Measurements from ENCODE around the gene CEP68. TPM values are rescaled to one million over a fixed set of nuclear protein-coding genes. Genes with fewer than 3 reads are reported as not detected.
A peak's percentile ranks its signal among the peaks of the same experiment; 100 is the strongest.

The CEP68 gene
- total RNA-seq, 1 experiment from 2014 or later, result 7.2 TPM

GRCh38 chr2:65069439-65069824 is 13.2 kb downstream of the CEP68 start:
- Mint-ChIP-seq H3K4me3 (ENCODE audit: unreplicated experiment) (no peak overlapping the region), H3K9me3 (ENCODE audit: unreplicated experiment) (no peaks in the 10 kb centered on the region), H3K36me3 (ENCODE audit: insufficient read depth, unreplicated experiment) (peaks cover 29% of the 10 kb centered on the region), H3K4me1 (ENCODE audit: insufficient read depth, unreplicated experiment) (peaks cover 31% of the 10 kb centered on the region), H3K27ac (ENCODE audit: low read depth, unreplicated experiment) (peak overlapping the region; percentile 78), H3K27me3 (ENCODE audit: insufficient read depth, unreplicated experiment) (no peaks in the 10 kb centered on the region)
- ChIA-PET CTCF (interaction anchor here (1.0 to 2.6 kb wide), 4 partner anchors 11 to 118 kb away, joined by 3 to 11 read pairs (median 6); no protein-coding TSS in a partner anchor), POLR2A (interaction anchor here (0.6 to 7.6 kb wide), 6 partner anchors 12 to 94 kb away, joined by 3 to 72 read pairs (median 4); partner anchors contain the start of genes CEP68 and RAB1A)
- DNase-seq (ENCODE audit: unreplicated experiment), result no peak
- intact Hi-C loops (cut with micrococcal nuclease), result loop anchor here (10.0 kb wide), 1 partner anchor 55 kb away; no protein-coding TSS in a partner anchor
- TF ChIP-seq CTCF (IDR thresholded peaks at IDR 0.05; ENCODE audit: unreplicated experiment), result no peak
- BruUV-seq (replicated peaks), result no TSS peak

GRCh38 chr2:65070172-65070830 is 14.1 kb downstream of the CEP68 start:
- no peak overlapping the region for H3K4me3 Mint-ChIP-seq (ENCODE audit: unreplicated experiment)
- DNase-seq (ENCODE audit: unreplicated experiment), result peak; percentile 51
- no peaks in the 10 kb centered on the region for H3K27me3 Mint-ChIP-seq (ENCODE audit: insufficient read depth, unreplicated experiment)
- no peaks in the 10 kb centered on the region for H3K9me3 Mint-ChIP-seq (ENCODE audit: unreplicated experiment)
- no peak for TF ChIP-seq CTCF (IDR thresholded peaks at IDR 0.05; ENCODE audit: unreplicated experiment)
- peak overlapping the region; percentile 78 for H3K27ac Mint-ChIP-seq (ENCODE audit: low read depth, unreplicated experiment)
- H3K36me3 Mint-ChIP-seq (ENCODE audit: insufficient read depth, unreplicated experiment), result peaks cover 33% of the 10 kb centered on the region
- peaks cover 24% of the 10 kb centered on the region for H3K4me1 Mint-ChIP-seq (ENCODE audit: insufficient read depth, unreplicated experiment)
- ChIA-PET CTCF (interaction anchor here (0.8 to 2.6 kb wide), 6 partner anchors 11 to 504 kb away, joined by 3 to 11 read pairs (median 4); partner anchors contain the start of gene CEP68), POLR2A (interaction anchor here (0.6 to 7.6 kb wide), 9 partner anchors 13 to 855 kb away, joined by 3 to 72 read pairs (median 3); partner anchors contain the start of genes CEP68 and RAB1A)
- intact Hi-C loops (cut with micrococcal nuclease), result loop anchor here (5.0 kb wide), 1 partner anchor 502 kb away; no protein-coding TSS in a partner anchor
- no TSS peak for BruUV-seq (replicated peaks)

- Mint-ChIP-seq H3K4me3 (ENCODE audit: unreplicated experiment) (no peak overlapping the region), H3K9me3 (ENCODE audit: unreplicated experiment) (no peaks in the 10 kb centered on the region), H3K27me3 (ENCODE audit: insufficient read depth, unreplicated experiment) (no peaks in the 10 kb centered on the region), H3K36me3 (ENCODE audit: insufficient read depth, unreplicated experiment) (peaks cover 38% of the 10 kb centered on the region), H3K27ac (ENCODE audit: low read depth, unreplicated experiment) (peak overlapping the region; percentile 78), H3K4me1 (ENCODE audit: insufficient read depth, unreplicated experiment) (peaks cover 28% of the 10 kb centered on the region)
- TF ChIP-seq CTCF (IDR thresholded peaks at IDR 0.05; ENCODE audit: unreplicated experiment), result no peak
- CTCF ChIA-PET, result interaction anchor here (0.8 to 2.6 kb wide), 6 partner anchors 9 to 503 kb away, joined by 3 to 11 read pairs (median 4); partner anchors contain the start of gene CEP68
- no TSS peak for BruUV-seq (replicated peaks)
- DNase-seq (ENCODE audit: unreplicated experiment), result no peak
- POLR2A ChIA-PET, result interaction anchor here (0.6 to 7.6 kb wide), 4 partner anchors 13 to 855 kb away, joined by 3 to 72 read pairs (median 8); partner anchors contain the start of genes CEP68 and RAB1A
- intact Hi-C loops (cut with micrococcal nuclease), result loop anchor here (5.0 kb wide), 1 partner anchor 501 kb away; no protein-coding TSS in a partner anchor
Observed at GRCh38 chr2:65070856-65071255, 14.6 kb downstream of the CEP68 start.

- BruUV-seq (replicated peaks), result no TSS peak
- no peaks in the 10 kb centered on the region for H3K27me3 Mint-ChIP-seq (ENCODE audit: insufficient read depth, unreplicated experiment)
- ChIA-PET CTCF (interaction anchor here (0.6 to 2.6 kb wide), 5 partner anchors 10 to 115 kb away, joined by 3 to 11 read pairs (median 5); no protein-coding TSS in a partner anchor), POLR2A (interaction anchor here (7.6 kb wide), 1 partner anchor 14 kb away, joined by 72 read pairs; the partner anchor contains the start of gene CEP68)
- intact Hi-C loops (cut with micrococcal nuclease), result loop anchor here (1.0 to 5.0 kb wide), 2 partner anchors 116 to 501 kb away; no protein-coding TSS in a partner anchor
- no peaks in the 10 kb centered on the region for H3K9me3 Mint-ChIP-seq (ENCODE audit: unreplicated experiment)
- DNase-seq (ENCODE audit: unreplicated experiment), result peak; percentile 17
- H3K4me1 Mint-ChIP-seq (ENCODE audit: insufficient read depth, unreplicated experiment), result peaks cover 33% of the 10 kb centered on the region
- TF ChIP-seq CTCF (IDR thresholded peaks at IDR 0.05; ENCODE audit: unreplicated experiment), result peak; percentile 21
- H3K36me3 Mint-ChIP-seq (ENCODE audit: insufficient read depth, unreplicated experiment), result peaks cover 40% of the 10 kb centered on the region
- H3K4me3 Mint-ChIP-seq (ENCODE audit: unreplicated experiment), result no peak overlapping the region
- peak overlapping the region; percentile 51 for H3K27ac Mint-ChIP-seq (ENCODE audit: low read depth, unreplicated experiment)
Observed at GRCh38 chr2:65071499-65072180, 15.4 kb downstream of the CEP68 start.

Data from MCF 10A (cell line).